ENCODE measurements around the gene ZNF655. TPM values are rescaled to one million over a fixed set of nuclear protein-coding genes. Genes with fewer than 3 reads are reported as not detected.

The ZNF655 gene
- total and polyA plus RNA-seq, 5 experiments from 2014 or later, result 70.3 to 181 (median 86.3) TPM

- no peak overlapping the region for H3K27ac Mint-ChIP-seq
- no peak for ATAC-seq
- H3K4me3 Mint-ChIP-seq, result no peak overlapping the region
- POLR2A ChIA-PET, result no interaction called here
- H3K36me3 Mint-ChIP-seq, result no peaks in the 10 kb centered on the region
- H3K4me1 Mint-ChIP-seq, result no peaks in the 10 kb centered on the region
- no peaks in the 10 kb centered on the region for H3K27me3 Mint-ChIP-seq
- no peaks in the 10 kb centered on the region for H3K9me3 Mint-ChIP-seq
- DNase-seq, result no peak
These were observed 36.7 kb downstream of the ZNF655 start for GRCh38 chr7:99594948-99595745.

GRCh38 chr7:99596408-99596955, 38.0 kb downstream of the ZNF655 start:
- H3K4me1 Mint-ChIP-seq, result no peaks in the 10 kb centered on the region
- no peaks in the 10 kb centered on the region for H3K36me3 Mint-ChIP-seq
- H3K9me3 Mint-ChIP-seq, result no peaks in the 10 kb centered on the region
- H3K4me3 Mint-ChIP-seq, result no peak overlapping the region
- no peaks in the 10 kb centered on the region for H3K27me3 Mint-ChIP-seq
- no peak for ATAC-seq
- no peak overlapping the region for H3K27ac Mint-ChIP-seq
- no peak for DNase-seq
- POLR2A ChIA-PET, result no interaction called here

- Mint-ChIP-seq H3K4me3 (no peak within 1 kb of the TSS), H3K27ac (peak within 1 kb of the TSS in 1 of 10 donors; percentile 53), H3K27me3 (no peaks in the 10 kb centered on the region), H3K9me3 (no peaks in the 10 kb centered on the region), H3K4me1 (peaks cover 0 to 7% (median 0%) of the 10 kb centered on the region in 4 donors), H3K36me3 (no peaks in the 10 kb centered on the region)
- ATAC-seq, result peak in 1 of 2 donors; percentile 46
- POLR2A ChIA-PET, result no interaction called here
- peak in 6 of 10 donors; percentile 17 to 72 (median 37) for DNase-seq
These were observed 39.5 kb downstream of the ZNF655 start, which contains the start of gene TMEM225B for GRCh38 chr7:99597762-99598501. Gene TMEM225B, plus strand, starts transcription at chr7:99598267. Its CDS starts 6,122 bp downstream, at chr7:99604389.

GRCh38 chr7:99599836-99600235, 41.4 kb downstream of the ZNF655 start:
- Mint-ChIP-seq H3K27ac (peak overlapping the region in 2 of 10 donors; percentile 6 to 60), H3K27me3 (no peaks in the 10 kb centered on the region), H3K4me3 (no peak overlapping the region), H3K9me3 (no peaks in the 10 kb centered on the region), H3K36me3 (no peaks in the 10 kb centered on the region), H3K4me1 (peaks cover 0 to 10% (median 0%) of the 10 kb centered on the region in 4 donors)
- ATAC-seq (no peak), DNase-seq (no peak)
- POLR2A ChIA-PET, result interaction anchor here (0.6 kb wide), 1 partner anchor 125 kb away, joined by 4 read pairs; no protein-coding TSS in a partner anchor

GRCh38 chr7:99601656-99602310, 43.3 kb downstream of the ZNF655 start:
- Mint-ChIP-seq H3K4me3 (no peak overlapping the region), H3K9me3 (no peaks in the 10 kb centered on the region), H3K36me3 (no peaks in the 10 kb centered on the region), H3K4me1 (peaks cover 0 to 10% (median 0%) of the 10 kb centered on the region in 4 donors), H3K27ac (no peak overlapping the region), H3K27me3 (no peaks in the 10 kb centered on the region)
- ATAC-seq, result no peak
- no peak for DNase-seq
- POLR2A ChIA-PET, result no interaction called here

- POLR2A ChIA-PET, result no interaction called here
- ATAC-seq (no peak), DNase-seq (no peak)
- no peaks in the 10 kb centered on the region for H3K36me3 Mint-ChIP-seq
- H3K27ac Mint-ChIP-seq, result no peak overlapping the region
- H3K9me3 Mint-ChIP-seq, result no peaks in the 10 kb centered on the region
- H3K4me3 Mint-ChIP-seq, result no peak overlapping the region
- peaks cover 0 to 10% (median 0%) of the 10 kb centered on the region in 4 donors for H3K4me1 Mint-ChIP-seq
- no peaks in the 10 kb centered on the region for H3K27me3 Mint-ChIP-seq
These were observed 47.1 kb downstream of the ZNF655 start for GRCh38 chr7:99605527-99605926.

- no peak for ATAC-seq
- Mint-ChIP-seq H3K4me3 (no peak overlapping the region), H3K27me3 (no peaks in the 10 kb centered on the region), H3K9me3 (no peaks in the 10 kb centered on the region), H3K36me3 (no peaks in the 10 kb centered on the region), H3K27ac (no peak overlapping the region), H3K4me1 (peaks cover 0 to 10% (median 0%) of the 10 kb centered on the region in 4 donors)
- no peak for DNase-seq
- POLR2A ChIA-PET, result no interaction called here
These were observed 48.1 kb downstream of the ZNF655 start for GRCh38 chr7:99606531-99606930.

GRCh38 chr7:99607548-99607947, 49.1 kb downstream of the ZNF655 start:
- H3K27ac Mint-ChIP-seq, result peak overlapping the region in 1 of 10 donors; percentile 6
- DNase-seq, result no peak
- H3K27me3 Mint-ChIP-seq, result no peaks in the 10 kb centered on the region
- H3K9me3 Mint-ChIP-seq, result no peaks in the 10 kb centered on the region
- H3K4me1 Mint-ChIP-seq, result peaks cover 0 to 7% (median 0%) of the 10 kb centered on the region in 4 donors
- POLR2A ChIA-PET, result interaction anchor here (0.9 kb wide), 1 partner anchor 9 kb away, joined by 3 read pairs; the partner anchor contains the start of gene ZSCAN25
- H3K36me3 Mint-ChIP-seq, result no peaks in the 10 kb centered on the region
- no peak overlapping the region for H3K4me3 Mint-ChIP-seq
- ATAC-seq, result no peak

GRCh38 chr7:99614495-99614894, 56.1 kb downstream of the ZNF655 start:
- Mint-ChIP-seq H3K27ac (peak overlapping the region in 1 of 10 donors; percentile 24), H3K4me3 (peak overlapping the region in 2 of 10 donors; percentile 14 to 98), H3K36me3 (peaks cover 0 to 14% (median 11%) of the 10 kb centered on the region in 3 donors), H3K9me3 (no peaks in the 10 kb centered on the region), H3K4me1 (peaks cover 18 to 49% (median 37%) of the 10 kb centered on the region in 4 donors), H3K27me3 (no peaks in the 10 kb centered on the region)
- POLR2A ChIA-PET, result interaction anchor here (1.2 to 3.8 kb wide), 2 partner anchors 34 to 56 kb away, joined by 3 to 54 read pairs; partner anchors contain the start of gene ZNF655
- DNase-seq (no peak), ATAC-seq (no peak)

GRCh38 chr7:99615989-99616358, 57.5 kb downstream of the ZNF655 start:
- Mint-ChIP-seq H3K4me1 (peaks cover 18 to 52% (median 47%) of the 10 kb centered on the region in 4 donors), H3K27me3 (no peaks in the 10 kb centered on the region), H3K27ac (peak overlapping the region; percentile 92 to 99 (median 98)), H3K9me3 (no peaks in the 10 kb centered on the region), H3K36me3 (peaks cover 0 to 29% (median 18%) of the 10 kb centered on the region in 3 donors), H3K4me3 (peak overlapping the region; percentile 95 to 99 (median 96))
- no peak for DNase-seq
- ATAC-seq, result no peak
- POLR2A ChIA-PET, result interaction anchor here (0.6 to 3.8 kb wide), 9 partner anchors 8 to 431 kb away, joined by 3 to 54 read pairs (median 4); partner anchors contain the start of genes ZKSCAN1, ZKSCAN5, ZNF394 and ZNF655

- DNase-seq, result peak; percentile 70 to 93 (median 83)
- peak; percentile 96 for ATAC-seq
- H3K27me3 Mint-ChIP-seq, result no peaks in the 10 kb centered on the region
- peaks cover 0 to 35% (median 22%) of the 10 kb centered on the region in 3 donors for H3K36me3 Mint-ChIP-seq
- peak within 1 kb of the TSS; percentile 92 to 99 (median 98) for H3K27ac Mint-ChIP-seq
- peaks cover 18 to 52% (median 47%) of the 10 kb centered on the region in 4 donors for H3K4me1 Mint-ChIP-seq
- POLR2A ChIA-PET, result interaction anchor here (0.6 to 3.8 kb wide), 16 partner anchors 8 to 431 kb away, joined by 3 to 54 read pairs (median 4); partner anchors contain the start of genes BUD31, PDAP1, TRIM4 and ZKSCAN1
- no peaks in the 10 kb centered on the region for H3K9me3 Mint-ChIP-seq
- peak within 1 kb of the TSS; percentile 95 to 99 (median 96) for H3K4me3 Mint-ChIP-seq
These were observed 58.1 kb downstream of the ZNF655 start, which contains the start of gene ZSCAN25 for GRCh38 chr7:99616359-99617191. Gene ZSCAN25, plus strand, starts transcription at chr7:99616946. Its CDS starts 2,661 bp downstream, at chr7:99619607.

All from naive thymus-derived CD8-positive, alpha-beta T cell (primary cell).